UCSD-AML1 (cell line): ENCODE results near the gene IRF2BPL.

ENCODE experiments used
- DNase-seq: peaks from one replicate; lab custom pipeline; 2025; ENCODE audit not compliant: unreplicated experiment; lab: John Stamatoyannopoulos, UW

IRF2BPL gene

DNA sequence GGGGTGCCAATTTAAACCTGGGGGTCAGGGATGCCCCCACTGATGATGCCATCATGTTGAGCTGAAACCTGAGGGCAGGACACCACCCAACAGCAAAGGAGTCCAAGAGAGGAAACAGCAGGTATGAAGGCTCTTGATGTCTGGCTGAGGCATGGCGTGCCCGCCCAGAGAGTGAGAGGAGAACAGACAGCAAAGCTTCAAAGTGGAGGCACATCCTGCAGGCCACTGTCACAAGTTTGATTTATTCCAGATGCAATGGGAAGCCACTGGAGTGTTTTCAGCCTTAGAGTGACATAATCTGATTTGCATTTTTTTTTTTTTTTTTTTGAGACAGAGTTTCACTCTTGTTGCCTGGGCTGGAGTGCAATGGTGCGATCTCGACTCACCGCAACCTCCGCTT, 34.8 kb downstream of the IRF2BPL start:
- DNase-seq = no peak

DNA sequence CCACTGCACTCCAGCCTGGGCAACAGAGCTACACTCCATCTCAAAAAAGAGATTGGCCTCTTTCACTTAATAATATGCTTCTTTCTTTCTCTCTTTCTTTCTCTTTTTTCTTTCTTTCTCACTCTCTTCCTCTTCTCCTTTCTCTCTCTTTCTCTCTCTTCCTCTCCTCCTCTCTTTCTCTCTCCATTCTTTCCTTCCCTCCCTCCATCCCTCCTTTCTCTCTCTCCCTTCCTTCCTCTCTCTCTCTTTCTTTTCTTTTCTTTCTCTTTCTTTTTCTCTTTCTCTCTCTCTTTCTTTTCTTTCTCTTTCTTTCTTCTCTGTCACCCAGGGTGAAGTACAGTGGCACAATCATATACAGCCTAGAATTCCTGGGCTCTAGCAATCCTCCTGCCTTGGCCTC, 38.4 kb downstream of the IRF2BPL start:
- no peak for DNase-seq

DNA sequence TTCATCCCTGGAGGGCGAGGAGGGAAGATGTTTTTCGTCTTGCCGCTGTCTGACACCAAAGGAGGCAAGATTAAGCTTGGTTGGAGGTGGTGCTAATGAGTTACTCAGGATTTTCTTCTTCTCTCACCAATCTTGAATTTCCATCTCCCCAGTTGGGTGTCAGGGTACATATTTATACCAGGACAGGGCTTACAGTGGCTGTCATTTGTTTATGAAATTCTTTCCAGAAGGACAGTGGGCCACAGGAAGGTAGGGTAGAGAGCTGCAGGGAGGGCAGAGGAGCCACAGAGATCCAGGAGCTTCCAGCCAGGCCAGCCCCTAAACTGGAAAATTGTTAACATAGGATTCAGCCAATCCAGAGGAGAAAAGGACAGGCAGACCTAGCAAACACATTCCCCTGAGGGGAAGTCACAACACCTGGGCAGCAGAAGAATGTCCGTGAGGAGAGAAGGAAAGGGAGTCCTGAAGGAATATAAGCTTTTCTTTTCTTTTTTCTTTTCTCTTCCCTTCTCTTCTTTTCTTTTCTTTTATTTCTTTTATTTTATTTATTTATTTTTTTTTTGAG, 40.5 kb downstream of the IRF2BPL start:
- no peak for DNase-seq

DNA sequence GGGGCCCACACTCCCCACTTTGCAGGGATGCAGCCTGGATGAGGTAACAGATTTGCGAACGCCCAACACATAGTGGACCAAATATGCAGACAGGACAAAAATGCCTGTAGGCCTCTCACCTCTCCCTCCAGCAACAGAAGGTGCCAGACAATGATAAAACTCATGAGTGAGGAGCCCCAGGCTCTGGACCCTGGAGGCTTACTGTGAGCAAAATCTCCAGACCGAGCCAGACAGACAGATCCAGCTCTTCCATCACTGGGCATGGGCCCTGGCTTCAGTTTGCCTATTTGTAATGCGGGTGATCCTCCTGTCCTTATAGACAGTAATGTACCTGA, 42.3 kb downstream of the IRF2BPL start:
- no peak for DNase-seq

DNA sequence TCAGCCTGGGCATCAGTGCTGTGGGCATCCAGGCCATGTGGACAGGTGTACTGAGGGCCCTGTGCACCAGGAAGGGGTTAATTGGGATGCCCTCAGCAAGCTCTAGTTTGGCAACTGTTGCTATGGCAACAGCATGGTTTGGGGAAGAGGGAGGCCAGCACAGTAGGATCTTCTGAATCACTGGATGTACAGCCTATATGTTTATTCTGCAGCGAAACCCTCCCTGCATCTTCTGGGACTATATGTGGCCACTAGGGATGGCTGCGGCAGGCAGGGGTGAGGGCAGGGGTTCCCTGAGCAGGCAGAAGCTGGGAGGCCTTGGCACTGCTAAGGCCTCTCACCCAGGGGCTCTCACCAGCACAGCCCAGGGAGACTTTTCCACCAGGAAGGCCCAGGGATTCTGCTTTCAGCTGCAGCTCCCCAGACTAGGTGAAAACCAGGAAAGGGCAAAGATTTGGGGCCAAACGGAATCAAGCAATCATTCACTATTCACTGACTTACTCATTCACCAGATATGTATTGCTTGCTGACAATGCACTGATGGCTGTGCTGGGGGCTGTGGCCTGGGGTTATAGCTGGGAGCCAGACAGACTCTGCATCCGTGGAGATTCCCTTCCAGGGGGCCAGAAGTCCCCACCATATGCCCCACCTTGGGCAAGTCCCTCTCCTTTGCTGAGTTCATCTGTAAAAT, 42.8 kb downstream of the IRF2BPL start:
- DNase-seq = no peak

DNA sequence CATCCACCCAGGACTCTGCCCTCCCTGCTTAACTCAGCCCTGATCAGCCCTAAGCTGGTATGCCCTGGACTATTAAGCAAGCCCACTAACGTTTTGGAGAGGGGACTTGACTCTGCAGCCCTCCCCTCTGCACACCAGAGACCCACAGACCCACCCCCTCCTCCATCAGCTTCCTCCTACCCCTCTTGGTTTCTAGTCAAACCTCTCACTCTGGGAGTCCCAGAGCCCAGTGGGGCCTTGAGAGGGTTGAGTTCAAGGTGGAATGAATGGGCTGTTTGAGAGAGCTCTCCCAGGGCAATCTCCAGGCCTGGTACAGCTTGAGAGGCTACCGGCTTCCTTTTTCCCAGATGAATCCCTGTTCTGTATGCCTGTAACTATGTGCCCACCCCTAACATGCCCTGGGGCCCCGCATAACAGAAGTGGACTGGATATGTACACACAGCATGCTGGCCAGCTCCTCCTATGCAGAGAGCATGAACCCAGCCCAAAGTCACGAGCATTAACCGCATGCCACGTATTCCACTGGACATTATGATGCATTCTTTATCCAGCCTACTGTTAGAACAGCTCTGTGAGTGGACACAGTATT, 43.6 kb downstream of the IRF2BPL start:
- no peak for DNase-seq

DNA sequence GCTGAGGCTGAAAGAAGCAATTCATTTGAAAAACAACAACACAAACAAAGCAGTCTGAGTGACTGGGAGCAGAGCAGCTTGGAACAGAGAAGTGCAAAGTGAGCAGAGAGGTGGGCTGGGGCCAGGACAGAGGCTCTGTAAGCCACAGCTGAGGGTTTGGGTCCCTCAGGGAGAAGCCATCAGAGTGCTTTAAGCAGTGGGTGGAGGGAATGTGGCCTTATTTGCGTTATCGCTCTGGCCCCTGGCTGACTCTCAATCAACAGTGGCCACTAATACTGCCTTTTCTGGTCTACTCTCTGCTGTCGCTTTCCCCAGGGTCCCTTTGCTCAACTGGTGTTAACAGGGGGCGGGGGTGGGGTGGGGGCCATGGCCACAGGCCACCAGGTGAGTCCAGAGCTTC, 44.2 kb downstream of the IRF2BPL start:
- no peak for DNase-seq

DNA sequence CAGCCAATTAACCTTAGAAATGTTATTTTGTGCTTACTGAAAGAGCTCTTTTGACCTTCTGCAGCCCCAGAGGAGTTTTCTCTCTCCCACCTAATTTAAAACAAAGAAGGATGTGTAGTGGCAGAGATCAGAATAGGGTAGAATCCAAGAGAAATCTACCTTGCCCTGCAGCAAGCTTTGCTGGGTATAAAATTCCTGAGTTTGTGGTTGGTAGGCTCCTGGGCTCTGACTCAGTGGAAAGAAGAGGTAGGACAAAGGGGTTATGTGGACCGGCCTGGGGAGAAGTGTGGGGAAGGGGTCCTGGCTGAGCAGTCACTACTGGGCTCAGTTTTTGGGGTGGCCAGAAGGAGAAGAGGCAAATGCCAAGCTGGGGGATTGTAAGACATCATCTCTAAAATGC, 46.8 kb downstream of the IRF2BPL start:
- DNase-seq = no peak

DNA sequence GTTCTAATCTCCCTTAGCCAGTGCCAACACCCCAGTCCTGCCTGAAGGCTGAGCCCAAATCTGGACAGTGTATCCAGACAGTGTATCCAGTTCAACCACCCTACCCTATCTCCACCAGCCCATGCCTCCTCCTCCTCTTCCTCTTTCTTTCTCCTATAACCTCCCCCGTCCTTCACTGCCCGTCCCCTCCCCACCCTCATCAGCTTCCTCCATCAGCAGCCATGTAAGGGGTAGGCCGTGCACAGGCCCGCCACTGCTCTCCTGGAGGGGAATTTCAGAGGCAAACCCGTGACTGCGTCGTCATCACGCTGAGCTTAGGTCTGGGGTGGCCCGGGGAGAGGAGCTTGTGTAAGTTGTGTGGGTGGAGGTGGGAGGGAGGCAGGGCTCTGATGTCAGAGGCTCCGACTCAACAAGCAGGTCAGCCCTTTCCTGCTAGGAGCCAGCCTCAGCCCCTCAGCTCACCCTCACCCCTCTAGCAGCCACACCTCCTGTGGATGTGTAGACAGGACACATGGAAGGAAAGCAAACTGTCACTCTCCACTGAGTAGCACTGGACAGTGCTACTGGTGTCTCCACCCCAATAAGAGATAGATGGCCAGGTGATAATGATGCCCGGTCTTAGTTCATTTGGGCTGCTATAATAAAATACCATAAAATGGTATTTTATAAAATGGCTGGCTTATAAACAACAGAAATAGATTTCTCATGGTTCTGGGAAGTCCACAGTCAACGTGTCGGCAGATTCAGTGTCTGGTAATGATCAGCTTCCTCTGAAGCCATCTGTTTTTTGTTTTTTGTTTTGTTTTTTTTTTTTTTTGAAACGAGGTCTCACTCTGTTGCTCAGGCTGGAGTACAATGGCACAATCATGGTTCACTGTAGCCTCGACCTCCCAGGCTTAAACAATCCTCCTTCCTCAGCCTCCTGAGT, 50.5 kb downstream of the IRF2BPL start:
- peak; percentile 81 for DNase-seq

DNA sequence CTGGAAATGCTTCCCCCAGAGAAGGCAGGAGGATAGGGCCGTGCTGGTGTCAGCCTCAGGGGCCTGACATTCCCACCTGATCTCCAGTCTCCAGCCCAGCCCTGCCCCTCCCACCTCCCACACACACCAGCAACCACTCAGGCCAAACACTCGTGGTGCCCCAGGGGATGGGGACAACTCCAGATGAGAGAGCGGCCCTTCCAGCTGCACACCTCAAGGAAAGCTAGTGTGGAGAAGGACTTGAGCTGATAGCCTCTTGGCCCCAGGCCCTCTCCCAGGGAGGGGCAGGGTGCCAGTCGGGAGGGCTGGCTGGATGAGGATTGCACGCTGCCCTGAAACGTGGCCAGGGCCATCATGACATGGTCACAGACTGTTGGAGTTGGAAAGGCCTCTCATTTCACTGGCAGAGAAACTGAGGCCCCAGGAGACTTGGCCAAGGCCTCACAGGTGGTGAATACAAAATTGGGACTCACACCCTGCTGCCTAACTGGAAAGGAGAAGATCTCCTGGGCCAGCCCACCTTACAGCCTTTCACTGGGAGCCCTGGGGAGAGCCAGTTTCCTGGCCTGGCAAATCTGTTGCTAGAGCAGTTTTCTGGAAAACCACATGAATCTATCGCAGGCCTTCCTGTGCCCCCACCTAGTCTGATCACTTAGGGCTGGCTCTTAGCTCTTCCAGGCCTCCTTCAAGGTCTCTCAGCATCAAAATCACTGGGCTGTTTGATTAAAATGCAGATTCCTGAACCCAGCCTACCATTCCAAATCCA, 52.1 kb downstream of the IRF2BPL start:
- no peak for DNase-seq

DNA sequence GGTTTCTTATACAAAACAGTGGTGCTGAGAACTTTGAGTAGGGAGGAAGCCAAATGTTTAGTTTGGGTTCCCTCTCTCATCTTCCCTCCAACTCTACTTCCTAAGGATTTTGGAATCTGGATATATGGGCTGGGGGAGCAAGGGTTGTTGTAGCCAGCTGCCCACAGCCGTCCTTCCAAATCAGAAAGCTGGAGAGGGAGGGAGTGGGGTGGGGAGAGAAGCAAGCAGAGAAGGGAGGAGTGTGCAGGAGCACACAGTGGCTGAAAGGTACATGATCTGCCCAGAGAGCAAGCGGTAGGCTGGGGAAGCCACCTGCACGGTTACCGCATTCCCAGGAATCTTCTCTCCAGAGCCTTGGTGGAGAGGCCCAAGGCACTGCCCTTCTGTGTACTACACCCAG, 52.7 kb downstream of the IRF2BPL start:
- no peak for DNase-seq

DNA sequence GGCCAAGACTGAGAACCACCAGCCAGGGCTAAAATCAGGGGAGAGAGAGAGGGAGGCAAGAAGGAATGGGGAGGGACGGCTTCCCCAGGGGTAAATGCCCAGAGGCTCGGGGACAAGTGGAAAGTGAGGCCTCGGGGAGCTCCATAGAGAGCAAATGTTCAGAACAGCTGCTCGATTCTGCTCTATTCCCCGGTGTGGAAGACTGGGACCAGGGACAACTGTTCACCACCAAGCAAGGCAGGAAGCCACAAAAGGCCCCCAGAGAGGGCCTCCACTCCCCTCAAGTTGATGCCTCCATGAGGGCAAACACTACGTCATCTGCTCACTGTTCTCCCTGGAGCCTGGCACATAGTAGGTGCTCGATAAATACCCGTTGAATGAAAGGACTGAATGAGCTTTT, 53.5 kb downstream of the IRF2BPL start:
- no peak for DNase-seq
